NOMO-1 treated with dmso at 0.1 percent for 144 hours (cell line): ENCODE data around the gene ZNF772.

ENCODE experiments used
- DNase-seq: peaks from one replicate; lab custom pipeline; 2025; ENCODE audit not compliant: unreplicated experiment; lab: John Stamatoyannopoulos, UW

Gene ZNF772

DNA sequence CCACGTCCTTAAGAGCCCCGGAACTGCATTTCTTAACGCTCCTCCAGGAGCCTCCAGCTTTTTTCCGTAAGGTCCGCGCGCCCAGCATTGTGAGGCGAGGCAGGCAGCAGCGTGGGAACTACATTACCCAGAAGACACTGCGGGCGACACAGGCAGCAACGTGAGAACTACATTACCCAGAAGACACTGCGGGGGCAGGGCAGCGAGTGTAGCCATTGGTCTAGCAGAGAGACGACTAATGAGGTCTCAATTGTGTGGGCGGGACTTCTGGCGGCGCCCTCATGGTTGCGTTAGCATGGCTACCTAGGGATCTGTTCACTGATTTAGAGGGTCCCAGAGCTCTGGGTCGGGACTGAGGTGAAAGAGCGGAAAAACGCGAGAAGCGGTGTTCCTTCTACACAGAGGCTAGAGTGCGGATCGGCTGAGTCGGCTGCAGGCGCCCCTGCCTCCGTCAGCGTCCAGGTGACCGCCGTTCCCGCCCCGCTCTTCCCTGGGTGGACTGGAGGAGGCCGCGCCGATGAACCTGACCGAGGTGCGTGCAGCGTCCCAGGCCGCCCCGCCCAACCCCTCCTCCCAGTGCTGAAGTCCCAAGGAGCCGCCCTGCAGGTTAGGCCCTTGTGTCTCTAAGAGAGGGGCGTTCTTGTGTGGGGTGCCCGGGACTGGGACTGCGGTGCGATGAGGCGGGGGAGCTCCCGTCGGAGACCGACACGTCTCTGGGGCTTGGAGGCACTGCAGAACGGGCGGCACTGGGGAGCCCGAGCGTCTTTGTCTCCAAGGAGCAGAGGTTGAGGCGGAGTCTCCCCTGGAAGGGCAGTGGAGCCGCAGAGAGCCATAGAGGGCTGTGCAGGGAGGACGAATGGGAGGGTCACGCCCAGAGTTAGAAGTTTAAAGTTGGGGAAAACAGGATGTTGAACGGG, 42.0 kb downstream of the ZNF772 start, which contains the start of gene ZNF749:
ZNF749 (plus strand) TSS at position 264 of the 917 bp plus-strand sequence; CDS start at position 518, 254 bp downstream.
- DNase-seq, result peak; percentile 96

DNA sequence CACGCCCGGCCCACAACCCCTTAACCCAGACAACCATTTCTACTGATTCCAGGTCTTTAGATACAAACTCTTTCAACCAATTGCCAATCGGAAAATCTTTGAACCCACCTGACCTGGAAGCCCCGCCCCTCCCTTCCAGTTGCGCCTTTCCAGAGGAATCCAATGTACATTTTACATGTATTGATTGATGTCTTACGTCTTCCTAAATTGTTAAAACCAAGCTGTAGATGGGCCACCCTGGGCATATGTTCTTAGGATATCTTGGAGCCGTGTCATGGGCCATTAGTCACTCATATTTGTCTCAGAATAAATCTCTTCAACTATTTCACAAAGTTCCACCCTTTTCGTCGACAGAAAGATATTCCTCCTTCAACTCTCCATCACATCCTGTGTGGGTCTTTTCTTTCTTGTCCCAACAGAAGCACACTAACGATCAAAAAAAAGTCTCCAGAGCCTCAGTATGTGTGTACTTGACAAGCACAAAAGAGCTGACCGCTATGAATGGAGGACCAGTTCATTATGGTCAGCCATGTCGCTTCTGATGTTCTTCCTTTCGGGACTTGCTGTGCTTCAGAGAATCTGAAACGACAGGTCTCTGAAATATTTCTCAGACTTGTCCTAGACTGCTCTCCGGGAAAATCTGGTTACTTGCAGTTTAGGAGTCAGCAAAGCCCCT, 42.8 kb downstream of the ZNF772 start:
- no peak for DNase-seq

DNA sequence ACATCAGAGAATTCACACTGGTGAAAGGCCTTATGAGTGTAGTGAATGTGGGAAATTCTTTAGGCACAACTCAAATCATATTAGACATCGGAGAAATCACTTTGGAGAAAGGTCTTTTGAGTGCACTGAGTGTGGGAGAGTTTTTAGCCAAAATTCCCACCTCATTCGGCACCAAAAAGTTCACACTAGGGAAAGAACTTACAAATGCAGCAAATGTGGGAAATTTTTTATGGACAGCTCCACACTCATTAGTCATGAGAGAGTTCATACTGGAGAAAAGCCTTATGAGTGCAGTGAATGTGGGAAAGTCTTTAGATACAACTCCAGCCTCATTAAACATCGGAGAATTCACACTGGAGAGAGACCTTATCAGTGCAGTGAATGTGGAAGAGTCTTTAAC, 56.3 kb downstream of the ZNF772 start:
- DNase-seq, result no peak

DNA sequence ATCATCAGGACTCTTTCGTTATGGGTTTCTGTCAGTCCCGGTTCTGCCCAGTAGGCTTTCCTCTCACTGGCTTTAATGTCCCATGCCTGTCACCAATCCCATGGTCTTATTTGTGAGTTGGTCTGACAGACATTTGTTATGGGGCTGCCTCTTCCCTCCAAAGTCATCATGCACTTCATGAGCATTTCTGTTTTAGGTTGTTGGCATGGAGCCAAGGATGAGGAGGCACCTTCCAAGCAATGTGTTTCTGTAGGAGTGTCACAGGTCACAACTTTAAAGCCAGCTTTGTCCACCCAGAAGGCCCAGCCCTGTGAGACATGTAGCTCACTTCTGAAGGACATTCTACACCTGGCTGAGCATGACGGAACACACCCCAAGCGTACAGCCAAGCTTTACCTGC, 57.9 kb downstream of the ZNF772 start:
- DNase-seq, result no peak
